Neural cell (in vitro differentiated cells): ENCODE measurements around the gene TMEM17.

ENCODE experiments used
- RAD21 ChIP-seq: fragments of 450-650 bp; conservative IDR thresholded peaks from 2 replicates; pipeline ENCODE4 v1.6.1; 2014; ENCODE audit warnings: antibody characterized with exemption, mild to moderate bottlenecking, moderate library complexity
- TF ChIP-seq, protein P1 (sequence below): fragments of 450-650 bp; IDR thresholded peaks from 2 replicates; pipeline ENCODE4 v1.5.1; 2014; ENCODE audit warnings: antibody characterized with exemption, mild to moderate bottlenecking, moderate library complexity; ENCODE audit not compliant: poor library complexity, severe bottlenecking

DNA sequence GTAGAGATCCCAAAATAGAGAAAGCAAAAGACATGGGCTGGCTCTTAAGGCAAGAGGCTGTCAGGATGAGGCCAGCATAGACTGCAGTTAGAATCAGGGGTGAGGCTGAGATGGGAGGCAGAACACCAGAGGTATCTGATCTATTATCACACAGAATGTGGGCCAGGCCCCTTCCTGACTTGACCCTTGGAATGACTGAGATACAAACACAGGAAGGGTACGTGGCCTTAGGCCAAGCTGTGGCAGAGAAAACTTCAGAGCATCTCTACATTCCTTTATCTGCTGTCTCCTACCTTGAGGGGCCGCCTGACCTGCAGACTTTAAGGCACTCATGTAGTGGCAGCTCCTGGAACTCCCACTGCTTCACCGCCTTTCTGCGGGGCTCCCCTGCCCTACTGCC lies 28.4 kb downstream of the TMEM17 start:
- TF ChIP-seq RAD21: no peak
- TF ChIP-seq, protein P1, sequence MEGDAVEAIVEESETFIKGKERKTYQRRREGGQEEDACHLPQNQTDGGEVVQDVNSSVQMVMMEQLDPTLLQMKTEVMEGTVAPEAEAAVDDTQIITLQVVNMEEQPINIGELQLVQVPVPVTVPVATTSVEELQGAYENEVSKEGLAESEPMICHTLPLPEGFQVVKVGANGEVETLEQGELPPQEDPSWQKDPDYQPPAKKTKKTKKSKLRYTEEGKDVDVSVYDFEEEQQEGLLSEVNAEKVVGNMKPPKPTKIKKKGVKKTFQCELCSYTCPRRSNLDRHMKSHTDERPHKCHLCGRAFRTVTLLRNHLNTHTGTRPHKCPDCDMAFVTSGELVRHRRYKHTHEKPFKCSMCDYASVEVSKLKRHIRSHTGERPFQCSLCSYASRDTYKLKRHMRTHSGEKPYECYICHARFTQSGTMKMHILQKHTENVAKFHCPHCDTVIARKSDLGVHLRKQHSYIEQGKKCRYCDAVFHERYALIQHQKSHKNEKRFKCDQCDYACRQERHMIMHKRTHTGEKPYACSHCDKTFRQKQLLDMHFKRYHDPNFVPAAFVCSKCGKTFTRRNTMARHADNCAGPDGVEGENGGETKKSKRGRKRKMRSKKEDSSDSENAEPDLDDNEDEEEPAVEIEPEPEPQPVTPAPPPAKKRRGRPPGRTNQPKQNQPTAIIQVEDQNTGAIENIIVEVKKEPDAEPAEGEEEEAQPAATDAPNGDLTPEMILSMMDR: no peak
